PC-3 (cell line): ENCODE measurements around the gene OLR1.

ENCODE experiments used
- CTCF ChIP-seq: fragments of 300-600 bp; sonication (generic); conservative IDR thresholded peaks from 2 replicates; pipeline ENCODE4 v1.5.1; 2017; ENCODE audit warnings: antibody characterized with exemption, low read depth, mild to moderate bottlenecking, low read length
- EZH2 ChIP-seq: fragments of 300-600 bp; sonication (generic); IDR thresholded peaks from one replicate; pipeline ENCODE4 v1.6.1; 2017; ENCODE audit warnings: antibody characterized with exemption, mild to moderate bottlenecking, low read length; ENCODE audit not compliant: unreplicated experiment
- EZH2phosphoT487 ChIP-seq: fragments of 300-600 bp; sonication (generic); IDR thresholded peaks from 2 replicates; pipeline ENCODE4 v1.6.1; 2018; ENCODE audit warnings: mild to moderate bottlenecking, antibody characterized with exemption, low read length, borderline replicate concordance

- TF ChIP-seq CTCF (no peak), EZH2 (no peak), EZH2phosphoT487 (no peak)
These were observed 6.9 kb upstream of the OLR1 start, which contains the start of gene TMEM52B for GRCh38 chr12:10178821-10179220.
